T-cell (primary cell): ENCODE results near the gene ING5. TPM values are rescaled to one million over a fixed set of nuclear protein-coding genes. Genes with fewer than 3 reads are reported as not detected.
A peak's percentile ranks its signal among the peaks of the same experiment; 100 is the strongest.

Experiments
- ATAC-seq, 4 experiments: fragments of 200-7000 bp in 3 of 4; fragments of 150-1000 bp in 1 of 4; cut with Tn5 transposase; replicated peaks in 1 of 4; 1 replicate in 3 of 4; 2 replicates in 1 of 4; pipeline ENCODE4 v1.10.0; 2021; ENCODE audit warnings: moderate library complexity in 3 of 4, mild to moderate bottlenecking in 2 of 4, moderate number of reproducible peaks in 1 of 4
- CTCF ChIA-PET, 2 donors: fragments of 300-600 bp; sonication (Branson Sonifier 250); formaldehyde crosslinking; loops; one replicate each; lab custom pipeline; 2022; ENCODE audit warnings: antibody characterized with exemption in 2 of 2; lab: Charles Lee
- POLR2A ChIA-PET, 2 donors: fragments of 300-600 bp; sonication (Branson Sonifier 250); formaldehyde crosslinking; loops; one replicate each; lab custom pipeline; 2022; ENCODE audit warnings: antibody characterized with exemption in 2 of 2; lab: Charles Lee
- DNase-seq, 35 experiments: peaks; one replicate each; pipeline versions ENCODE4 v3.0.0 to v3.0.0-alpha.2; 2013 to 2023
- H3K27ac ChIP-seq: one replicate; pipeline ENCODE4 v1.5.1; 2013; ENCODE audit warnings: low read length
- H3K27me3 ChIP-seq, 2 experiments: replicated peaks in 1 of 2; 1 replicate in 1 of 2; 2 replicates in 1 of 2; pipeline versions ENCODE4 v1.6.1 to v1.7.0; 2013; ENCODE audit warnings: low read length in 1 of 2, mixed read lengths in 1 of 2; ENCODE audit not compliant: control insufficient read depth in 2 of 2, insufficient read depth in 2 of 2; ENCODE audit errors: extremely low read depth in 1 of 2
- H3K36me3 ChIP-seq, 2 donors: 1 replicate in 1 of 2; 2 replicates in 1 of 2; pipeline versions ENCODE4 v1.6.1 to v1.7.0; 2013; ENCODE audit warnings: low read length in 1 of 2; ENCODE audit not compliant: control insufficient read depth in 2 of 2, insufficient read depth in 1 of 2; ENCODE audit errors: extremely low read depth in 1 of 2
- H3K4me1 ChIP-seq, 2 experiments: 1 replicate in 1 of 2; 2 replicates in 1 of 2; pipeline versions ENCODE4 v1.6.1 to v1.7.0; 2013; ENCODE audit warnings: low read length in 2 of 2, mixed read lengths in 1 of 2; ENCODE audit not compliant: insufficient read depth in 2 of 2, control insufficient read depth in 1 of 2; ENCODE audit errors: extremely low read depth in 1 of 2
- H3K4me3 ChIP-seq, 2 donors: 1 replicate in 1 of 2; 2 replicates in 1 of 2; pipeline versions ENCODE4 v1.5.1 to v1.7.0; 2013; ENCODE audit warnings: mild to moderate bottlenecking in 2 of 2, low read length in 1 of 2, moderate library complexity in 1 of 2; ENCODE audit not compliant: control insufficient read depth in 1 of 2; ENCODE audit errors: extremely low read depth in 1 of 2
- H3K9me3 ChIP-seq: 2 replicates; pipeline ENCODE4 v1.7.0; 2013
- H3K27ac Mint-ChIP-seq, 2 donors: one replicate each; pipeline ENCODE4 v1.8.0; 2020 to 2021; ENCODE audit warnings: mild to moderate bottlenecking in 2 of 2, mixed read lengths in 2 of 2
- H3K27me3 Mint-ChIP-seq, 2 donors: one replicate each; pipeline ENCODE4 v1.8.0; 2021 to 2022; ENCODE audit warnings: mixed read lengths in 2 of 2
- H3K36me3 Mint-ChIP-seq: one replicate; pipeline ENCODE4 v1.8.0; 2021; ENCODE audit warnings: mixed read lengths
- H3K4me1 Mint-ChIP-seq, 3 donors: one replicate each; pipeline ENCODE4 v1.8.0; 2020 to 2022; ENCODE audit warnings: mixed read lengths in 3 of 3, mild to moderate bottlenecking in 1 of 3
- H3K4me3 Mint-ChIP-seq, 3 donors: one replicate each; pipeline ENCODE4 v1.8.0; 2020 to 2022; ENCODE audit warnings: mild to moderate bottlenecking in 3 of 3, mixed read lengths in 3 of 3, moderate library complexity in 3 of 3
- H3K9me3 Mint-ChIP-seq, 3 donors: one replicate each; pipeline ENCODE4 v1.8.0; 2020 to 2022; ENCODE audit warnings: mixed read lengths in 3 of 3
- WGBS: methylation state at CpG from one replicate; pipeline ENCODE4 v1.1.5; 2013; ENCODE audit warnings: missing lambda C conversion rate; ENCODE audit not compliant: insufficient coverage; 5-methylcytosine and 5-hydroxymethylcytosine counted together
- total RNA-seq, 35 experiments: library from RNA in 6 of 35; stranded (reverse) in 6 of 35; fragments of 120-200 nt in 1 of 35; gene quantifications; one replicate each; pipeline versions ENCODE4 v1.2.1 to v1.2.4 and lab custom pipeline; 2013 to 2026

ING5 gene
- total RNA-seq, 5 donors from 2014 or later (not counting 1 experiment from before 2014, with no cell fraction given): 63.0 to 98.0 (median 77.4) TPM

GRCh38 chr2:241671457-241672240 is 30.2 kb upstream of the ING5 start:
- Mint-ChIP-seq H3K36me3 (peaks cover 23% of the 10 kb centered on the region), H3K27me3 (no peaks in the 10 kb centered on the region), H3K27ac (no peak overlapping the region), H3K4me1 (no peaks in the 10 kb centered on the region), H3K9me3 (no peaks in the 10 kb centered on the region), H3K4me3 (no peak overlapping the region)
- CTCF ChIA-PET: no interaction called here
- H3K4me3 ChIP-seq: no peak overlapping the region
- 92% methylated on average over 29 of the region's 31 CpGs for WGBS
- no peaks in the 10 kb centered on the region for H3K9me3 ChIP-seq
- H3K4me1 ChIP-seq: no peaks in the 10 kb centered on the region
- POLR2A ChIA-PET: no interaction called here
- H3K27ac ChIP-seq: no peak overlapping the region
- H3K36me3 ChIP-seq: peaks cover 23 to 34% of the 10 kb centered on the region in 2 donors
- no peaks in the 10 kb centered on the region for H3K27me3 ChIP-seq
- peak in 1 of 4 experiments; percentile 9 for ATAC-seq
- no peak for DNase-seq

DNA sequence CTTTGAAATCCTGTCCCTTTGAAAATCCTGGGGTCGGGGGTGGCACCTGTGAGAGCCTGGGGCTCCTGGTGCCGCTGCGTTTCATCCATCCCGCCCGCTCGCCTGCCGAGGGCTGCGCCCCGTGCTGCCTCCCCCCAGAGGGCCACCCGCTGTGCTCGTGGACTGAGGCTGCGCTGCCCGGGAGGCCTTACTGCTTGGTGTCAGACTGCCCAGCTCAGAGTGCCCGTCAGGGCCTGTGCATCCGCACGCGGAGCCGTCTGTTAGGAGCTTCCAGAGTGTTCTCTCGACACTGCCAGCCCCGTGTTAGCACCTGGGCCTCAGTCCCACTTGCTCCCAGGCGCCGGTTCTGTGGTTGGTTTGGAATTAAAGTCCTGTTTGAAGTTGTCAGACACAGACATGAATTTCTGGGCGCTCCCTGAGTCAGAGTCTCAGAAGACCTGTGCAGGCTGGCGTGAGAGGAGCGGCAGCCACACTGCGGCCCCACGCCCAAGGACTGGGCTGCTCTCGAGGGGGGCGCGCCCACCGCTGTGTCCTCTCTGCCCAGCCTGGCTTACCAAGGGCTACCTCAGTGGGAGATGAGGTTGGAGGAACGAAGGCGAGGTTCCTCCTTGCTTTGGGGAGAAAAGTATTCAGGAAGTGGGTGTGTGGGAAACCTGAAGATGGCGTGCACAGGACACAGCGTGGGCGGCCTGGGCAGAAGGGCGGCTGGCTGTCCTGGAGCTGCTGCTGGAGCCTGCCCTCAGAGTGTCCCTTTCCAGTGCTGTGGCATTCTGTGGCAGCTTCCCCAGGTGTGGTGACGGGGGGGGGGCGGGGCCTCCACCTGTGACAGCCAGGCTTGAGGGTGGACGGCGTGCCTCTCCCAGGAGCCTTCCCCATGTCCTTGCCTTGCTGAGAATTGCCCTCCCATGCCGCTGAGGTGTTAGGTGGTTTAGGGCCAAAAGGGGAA is 29.3 kb upstream of the ING5 start:
- Mint-ChIP-seq H3K27me3 (no peaks in the 10 kb centered on the region), H3K36me3 (peaks cover 22% of the 10 kb centered on the region), H3K9me3 (no peaks in the 10 kb centered on the region), H3K4me1 (no peaks in the 10 kb centered on the region), H3K4me3 (no peak overlapping the region), H3K27ac (no peak overlapping the region)
- 91% methylated on average over 37 of the region's 42 CpGs for WGBS
- CTCF ChIA-PET: no interaction called here
- no peak overlapping the region for H3K4me3 ChIP-seq
- no peaks in the 10 kb centered on the region for H3K27me3 ChIP-seq
- H3K36me3 ChIP-seq: peaks cover 28 to 36% of the 10 kb centered on the region in 2 donors
- POLR2A ChIA-PET: no interaction called here
- ATAC-seq (no peak), DNase-seq (no peak)
- H3K4me1 ChIP-seq: no peaks in the 10 kb centered on the region
- H3K9me3 ChIP-seq: no peaks in the 10 kb centered on the region
- H3K27ac ChIP-seq: no peak overlapping the region

GRCh38 chr2:241673189-241673663 is 28.6 kb upstream of the ING5 start:
- ChIA-PET POLR2A (interaction anchor here in 1 of 2 donors (0.7 kb wide), 1 partner anchor 35 kb away, joined by 3 read pairs; no protein-coding TSS in a partner anchor), CTCF (no interaction called here)
- ATAC-seq: no peak

GRCh38 chr2:241673797-241674725 is 27.8 kb upstream of the ING5 start:
- peak overlapping the region in 1 of 2 donors; percentile 76 for H3K27ac Mint-ChIP-seq
- no peak overlapping the region for H3K4me3 ChIP-seq
- 96% methylated on average over 16 of the region's 21 CpGs for WGBS
- H3K4me1 ChIP-seq: no peaks in the 10 kb centered on the region
- H3K4me3 Mint-ChIP-seq: no peak overlapping the region
- H3K27me3 Mint-ChIP-seq: no peaks in the 10 kb centered on the region
- ATAC-seq (no peak), DNase-seq (no peak)
- no peaks in the 10 kb centered on the region for H3K4me1 Mint-ChIP-seq
- POLR2A ChIA-PET: interaction anchor here in 1 of 2 donors (0.7 kb wide), 1 partner anchor 36 kb away, joined by 3 read pairs; no protein-coding TSS in a partner anchor
- no peaks in the 10 kb centered on the region for H3K9me3 ChIP-seq
- H3K9me3 Mint-ChIP-seq: no peaks in the 10 kb centered on the region
- CTCF ChIA-PET: no interaction called here
- H3K27ac ChIP-seq: no peak overlapping the region
- peaks cover 38 to 41% of the 10 kb centered on the region in 2 donors for H3K36me3 ChIP-seq
- H3K27me3 ChIP-seq: no peaks in the 10 kb centered on the region
- H3K36me3 Mint-ChIP-seq: peaks cover 15% of the 10 kb centered on the region

More at GRCh38 chr2:241673189-241673663, 28.6 kb upstream of the ING5 start:
- H3K27me3 ChIP-seq: no peaks in the 10 kb centered on the region
- DNase-seq: no peak
- Mint-ChIP-seq H3K27ac (no peak overlapping the region), H3K27me3 (no peaks in the 10 kb centered on the region), H3K9me3 (no peaks in the 10 kb centered on the region), H3K4me3 (no peak overlapping the region), H3K36me3 (peaks cover 22% of the 10 kb centered on the region), H3K4me1 (no peaks in the 10 kb centered on the region)
- no peaks in the 10 kb centered on the region for H3K4me1 ChIP-seq
- 88% methylated on average over 6 of the region's 18 CpGs for WGBS
- H3K36me3 ChIP-seq: peaks cover 34 to 35% of the 10 kb centered on the region in 2 donors
- H3K4me3 ChIP-seq: no peak overlapping the region
- no peak overlapping the region for H3K27ac ChIP-seq
- H3K9me3 ChIP-seq: no peaks in the 10 kb centered on the region

GRCh38 chr2:241675885-241676284 is 26.0 kb upstream of the ING5 start:
- Mint-ChIP-seq H3K27me3 (no peaks in the 10 kb centered on the region), H3K27ac (no peak overlapping the region), H3K4me3 (no peak overlapping the region), H3K4me1 (peaks cover 0 to 4% (median 2%) of the 10 kb centered on the region in 3 donors), H3K9me3 (no peaks in the 10 kb centered on the region), H3K36me3 (peaks cover 14% of the 10 kb centered on the region)
- ChIA-PET CTCF (no interaction called here), POLR2A (no interaction called here)
- DNase-seq (no peak), ATAC-seq (no peak)
- Histone ChIP-seq H3K27ac (no peak overlapping the region), H3K4me3 (no peak overlapping the region), H3K4me1 (no peaks in the 10 kb centered on the region), H3K9me3 (no peaks in the 10 kb centered on the region), H3K27me3 (no peaks in the 10 kb centered on the region), H3K36me3 (peaks cover 29 to 36% of the 10 kb centered on the region in 2 donors)
- WGBS: 91% methylated on average over 14 of the region's 17 CpGs
